H1 (cell line): ENCODE measurements around the gene PCF11. TPM values are rescaled to one million over a fixed set of nuclear protein-coding genes. Genes with fewer than 3 reads are reported as not detected.

Experiments used
- CTCF ChIA-PET: fragments of 300-600 bp; sonication (Branson Sonifier 250); formaldehyde crosslinking; loops from one replicate; lab custom pipeline; 2021; ENCODE audit not compliant: partially characterized antibody; lab: Charles Lee
- POLR2A ChIA-PET: fragments of 300-600 bp; sonication (Branson Sonifier 250); formaldehyde crosslinking; loops from one replicate; lab custom pipeline; 2021; ENCODE audit warnings: inconsistent platforms; ENCODE audit not compliant: partially characterized antibody; lab: Charles Lee
- DNase-seq, 2 experiments: peaks; one replicate each; pipeline versions ENCODE4 v3.0.0 to v3.0.0-alpha.2; 2010 to 2022; ENCODE audit warnings: low spot score in 2 of 2, low read depth in 1 of 2, mixed read lengths in 1 of 2
- FAIRE-seq: peaks from 2 replicates; lab custom pipeline; 2011; peaks lifted over from hg19 to GRCh38; lab: Jason Lieb, UNC
- H2AFZ ChIP-seq: 2 replicates; pipeline ENCODE4 v1.8.1; 2012; ENCODE audit warnings: low read length, inconsistent platforms
- H2AK5ac ChIP-seq: 2 replicates; pipeline ENCODE4 v1.6.1; 2013; ENCODE audit warnings: low read depth, low read length
- H2BK120ac ChIP-seq: replicated peaks from 2 replicates; pipeline ENCODE3; 2013; ENCODE audit warnings: low read depth, low read length, inconsistent platforms
- H2BK12ac ChIP-seq: 2 replicates; pipeline ENCODE4 v1.6.1; 2013; ENCODE audit warnings: low read depth, low read length
- H2BK15ac ChIP-seq: 2 replicates; pipeline ENCODE4 v1.6.1; 2013; ENCODE audit warnings: low read length
- H2BK20ac ChIP-seq: 2 replicates; pipeline ENCODE4 v1.6.1; 2013; ENCODE audit warnings: low read length
- H2BK5ac ChIP-seq: 2 replicates; pipeline ENCODE4 v1.6.1; 2013; ENCODE audit warnings: low read depth, low read length
- H3K14ac ChIP-seq: 2 replicates; pipeline ENCODE4 v1.6.1; 2013; ENCODE audit warnings: inconsistent platforms; ENCODE audit not compliant: insufficient read length
- H3K18ac ChIP-seq: 2 replicates; pipeline ENCODE4 v1.6.1; 2013; ENCODE audit warnings: low read length; ENCODE audit errors: extremely low read depth
- H3K23ac ChIP-seq: 2 replicates; pipeline ENCODE4 v1.6.1; 2013; ENCODE audit warnings: inconsistent platforms; ENCODE audit not compliant: insufficient read length
- H3K23me2 ChIP-seq: 2 replicates; pipeline ENCODE4 v1.6.1; 2013; ENCODE audit warnings: low read depth, low read length
- H3K27ac ChIP-seq: 2 replicates; pipeline ENCODE4 v1.6.1; 2011; ENCODE audit warnings: low read depth, low read length, inconsistent platforms
- H3K27me3 ChIP-seq, 4 experiments: replicated peaks in 1 of 4; 1 replicate in 1 of 4; 2 replicates in 3 of 4; pipeline versions ENCODE4 v1.6.1 to v1.8.1; 2011 to 2013; ENCODE audit warnings: low read length in 3 of 4, mild to moderate bottlenecking in 3 of 4, inconsistent platforms in 2 of 4, mixed read lengths in 2 of 4, moderate library complexity in 1 of 4; ENCODE audit not compliant: control insufficient read depth in 3 of 4, insufficient read depth in 3 of 4; ENCODE audit errors: extremely low read depth in 1 of 4
- H3K36me3 ChIP-seq, 4 experiments: 2 replicates each; pipeline versions ENCODE4 v1.6.1 to v1.8.1; 2011 to 2013; ENCODE audit warnings: mild to moderate bottlenecking in 4 of 4, low read length in 3 of 4, moderate library complexity in 2 of 4, control low read depth in 1 of 4, inconsistent platforms in 1 of 4; ENCODE audit not compliant: insufficient read depth in 4 of 4, control insufficient read depth in 2 of 4
- H3K4ac ChIP-seq: replicated peaks from 2 replicates; pipeline ENCODE3; 2013; ENCODE audit warnings: low read length, low read depth, mixed read lengths, inconsistent platforms; ENCODE audit not compliant: insufficient read length
- H3K4me1 ChIP-seq, 4 experiments: replicated peaks in 1 of 4; 1 replicate in 1 of 4; 2 replicates in 3 of 4; pipeline versions ENCODE4 v1.6.1 to v1.8.1; 2011 to 2013; ENCODE audit warnings: low read length in 3 of 4, inconsistent platforms in 2 of 4, mixed read lengths in 1 of 4; ENCODE audit not compliant: insufficient read depth in 4 of 4, control insufficient read depth in 3 of 4
- H3K4me2 ChIP-seq, 2 experiments: 2 replicates each; pipeline versions ENCODE4 v1.6.1 to v1.8.1; 2011 to 2013; ENCODE audit warnings: low read depth in 2 of 2, low read length in 2 of 2, control low read depth in 1 of 2, inconsistent platforms in 1 of 2, mild to moderate bottlenecking in 1 of 2; ENCODE audit not compliant: insufficient read depth in 1 of 2
- H3K4me3 ChIP-seq, 4 experiments: fragments of 200-600, 300-600 bp in 1 of 4; sonication (generic), shearing (Covaris generic), sonication (Bioruptor Twin) in 1 of 4; 2 replicates each; pipeline versions ENCODE4 v1.5.1 to v1.8.1; 2011 to 2016; ENCODE audit warnings: low read length in 4 of 4, low read depth in 3 of 4, control low read depth in 2 of 4, inconsistent platforms in 2 of 4, mild to moderate bottlenecking in 2 of 4, mixed read lengths in 1 of 4, moderate library complexity in 1 of 4; ENCODE audit not compliant: insufficient read depth in 2 of 4; ENCODE audit errors: extremely low read depth in 1 of 4
- H3K56ac ChIP-seq: replicated peaks from 2 replicates; pipeline ENCODE3; 2013; ENCODE audit warnings: low read depth, mild to moderate bottlenecking, mixed read lengths, low read length, inconsistent platforms; ENCODE audit not compliant: insufficient read length
- H3K79me1 ChIP-seq: 2 replicates; pipeline ENCODE4 v1.6.1; 2013; ENCODE audit warnings: low read depth, low read length, control low read depth
- H3K79me2 ChIP-seq, 2 experiments: 2 replicates each; pipeline versions ENCODE4 v1.6.1 to v1.8.1; 2012 to 2013; ENCODE audit warnings: low read length in 2 of 2, mild to moderate bottlenecking in 2 of 2, inconsistent platforms in 1 of 2; ENCODE audit not compliant: insufficient read depth in 2 of 2, control insufficient read depth in 1 of 2
- H3K9ac ChIP-seq, 4 experiments: replicated peaks in 1 of 4; 1 replicate in 1 of 4; 2 replicates in 3 of 4; pipeline versions ENCODE4 v1.6.1 to v1.8.1; 2011 to 2013; ENCODE audit warnings: low read depth in 3 of 4, low read length in 3 of 4, control low read depth in 2 of 4, mild to moderate bottlenecking in 2 of 4, moderate library complexity in 2 of 4, inconsistent platforms in 1 of 4; ENCODE audit errors: extremely low read depth in 1 of 4
- H3K9me3 ChIP-seq, 2 experiments: 2 replicates each; pipeline versions ENCODE4 v1.6.1 to v1.8.1; 2012 to 2013; ENCODE audit warnings: mild to moderate bottlenecking in 2 of 2, moderate library complexity in 2 of 2, control low read depth in 1 of 2, inconsistent platforms in 1 of 2, low read depth in 1 of 2, low read length in 1 of 2, mixed read lengths in 1 of 2; ENCODE audit not compliant: insufficient read depth in 2 of 2
- H4K20me1 ChIP-seq, 2 experiments: replicated peaks in 1 of 2; 2 replicates each; pipeline versions ENCODE3 to v1.8.1; 2011 to 2013; ENCODE audit warnings: inconsistent platforms in 2 of 2, low read length in 2 of 2, mild to moderate bottlenecking in 1 of 2; ENCODE audit not compliant: insufficient read depth in 2 of 2, control insufficient read depth in 1 of 2
- H4K5ac ChIP-seq: 2 replicates; pipeline ENCODE4 v1.6.1; 2013; ENCODE audit warnings: low read length, low read depth, mixed read lengths, inconsistent platforms; ENCODE audit not compliant: insufficient read length
- H4K8ac ChIP-seq: 2 replicates; pipeline ENCODE4 v1.8.0; 2013; ENCODE audit warnings: mild to moderate bottlenecking, moderate library complexity, low read length, inconsistent platforms; ENCODE audit not compliant: insufficient read depth; ENCODE audit errors: extremely low read depth
- H4K91ac ChIP-seq: replicated peaks from 2 replicates; pipeline ENCODE3; 2013; ENCODE audit warnings: low read length, mixed read lengths, inconsistent platforms; ENCODE audit not compliant: insufficient read length
- BCL11A ChIP-seq, 2 experiments: IDR thresholded peaks; one replicate each; pipeline ENCODE4 v1.6.1; 2011; ENCODE audit warnings: low read depth in 2 of 2, low read length in 2 of 2, mild to moderate bottlenecking in 2 of 2
- CBX8 ChIP-seq: fragments of 300-800, 300-1000 bp; sonication (generic); IDR thresholded peaks from 2 replicates; pipeline ENCODE4 v1.7.1; 2016; ENCODE audit warnings: low read depth, low read length, borderline replicate concordance
- KDM4A ChIP-seq: IDR thresholded peaks from one replicate; pipeline ENCODE4 v1.7.1; 2012; ENCODE audit warnings: low read depth, mild to moderate bottlenecking, moderate library complexity, low read length, inconsistent platforms; ENCODE audit not compliant: severe bottlenecking
- KDM5A ChIP-seq: fragments of 200-600 bp; IDR thresholded peaks from 2 replicates; pipeline ENCODE4 v1.7.1; 2012; ENCODE audit warnings: mild to moderate bottlenecking, low read length, inconsistent platforms, mixed read lengths
- MAX ChIP-seq: IDR thresholded peaks from 2 replicates; pipeline ENCODE4 v1.6.1; 2012; ENCODE audit warnings: inconsistent platforms
- POLR2AphosphoS5 ChIP-seq: IDR thresholded peaks from 2 replicates; pipeline ENCODE4 v1.6.1; 2011; ENCODE audit warnings: low read depth, low read length
- POU5F1 ChIP-seq: IDR thresholded peaks from 2 replicates; pipeline ENCODE4 v1.6.1; 2011; ENCODE audit warnings: low read depth, mild to moderate bottlenecking, low read length, moderate library complexity
- RFX5 ChIP-seq: IDR thresholded peaks from 2 replicates; pipeline ENCODE4 v1.6.1; 2011; ENCODE audit warnings: low read depth, low read length, improper control_type of control experiment, borderline replicate concordance
- TAF7 ChIP-seq: optimal IDR thresholded peaks from 2 replicates; pipeline ENCODE3; 2011; ENCODE audit warnings: low read depth, mild to moderate bottlenecking, inconsistent platforms, low read length, moderate library complexity, borderline replicate concordance
- WGBS, 2 experiments: shearing (Covaris generic) in 1 of 2; methylation state at CpG; one replicate each; pipeline versions ENCODE4 v1.1.6 to v1.1.7; 2013 to 2015; ENCODE audit warnings: low lambda C conversion rate in 2 of 2, mixed read lengths in 2 of 2, inconsistent platforms in 1 of 2, low coverage in 1 of 2, missing lambda C conversion rate in 1 of 2; ENCODE audit not compliant: insufficient replicate concordance in 2 of 2, insufficient coverage in 1 of 2, insufficient read length in 1 of 2; ENCODE audit errors: extremely low coverage in 1 of 2, missing lambda C conversion rate in 1 of 2; 5-methylcytosine and 5-hydroxymethylcytosine counted together
- polyA plus RNA-seq, 7 experiments: library from polyadenylated mRNA; depleted of rRNA in 3 of 7; stranded (reverse) in 5 of 7; unstranded in 2 of 7; fragments of >200 nt in 5 of 7; fragments of 200-250 nt in 2 of 7; gene quantifications; 1 replicate in 5 of 7; 2 replicates in 1 of 7; 4 replicates in 1 of 7; pipeline versions ENCODE4 v1.2.1 to v1.2.3, GENCODE V29; 2011 to 2013; ENCODE audit warnings: missing spikeins in 2 of 7, mixed read lengths in 2 of 7
- total RNA-seq: library from RNA; stranded (reverse); fragmentation: NEBNext Ultra II Directional; extraction: Animal tissue kit (Norgen Biotek cat#: 25700); gene quantifications from 2 replicates; pipeline ENCODE4 v1.2.1, GENCODE V29; 2021
- TF ChIP-seq, protein P1 (sequence below), 3 experiments: IDR thresholded peaks; 1 replicate in 2 of 3; 2 replicates in 1 of 3; pipeline versions ENCODE4 v1.5.1 to v1.6.1; 2011; ENCODE audit warnings: low read length in 3 of 3, mild to moderate bottlenecking in 3 of 3, inconsistent platforms in 2 of 3, low read depth in 1 of 3, moderate library complexity in 1 of 3; ENCODE audit not compliant: insufficient read depth in 1 of 3; ENCODE audit errors: control extremely low read depth in 1 of 3

PCF11 gene
- total and polyA plus RNA-seq, 2 of the 8 experiments (the other 6 are each of a cell fraction or from before 2014, with no cell fraction given): 25.1 to 47.7 TPM

DNA sequence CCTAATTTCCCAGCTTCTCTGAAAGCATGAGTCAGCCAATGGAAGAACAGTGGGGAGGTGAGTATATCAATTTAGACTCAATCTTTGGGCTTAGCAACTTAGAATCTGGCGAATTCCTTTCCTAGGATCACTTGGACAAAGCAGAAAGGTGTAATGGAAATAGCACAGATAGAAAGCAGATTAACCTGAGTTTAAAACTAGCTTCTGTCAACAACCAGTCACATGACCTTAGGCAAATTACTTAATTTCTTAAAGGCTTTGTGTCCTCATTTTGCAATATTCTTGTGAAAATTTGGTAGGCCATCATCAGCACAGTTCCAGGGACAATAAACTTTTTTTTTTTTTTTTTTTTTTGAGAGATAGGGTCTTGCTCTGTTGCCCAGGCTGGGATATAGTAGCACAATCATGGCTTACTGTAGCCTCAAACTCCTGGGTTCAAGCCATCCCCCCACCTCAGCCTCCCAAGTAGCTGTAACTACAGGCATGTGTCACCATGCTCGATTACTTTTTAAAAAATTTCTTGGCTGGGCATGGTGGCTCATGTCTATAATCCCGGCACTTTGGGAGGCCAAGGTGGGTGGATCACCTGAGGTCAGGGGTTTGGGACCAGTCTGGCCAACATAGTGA is 40.8 kb upstream of the PCF11 start:
- FAIRE-seq: no peak
- TF ChIP-seq CBX8: no peak
- no peak for TF ChIP-seq POU5F1
- no peak for TF ChIP-seq BCL11A (IDR thresholded peaks at IDR 0.05; ENCODE audit: low read depth in 2 of 2, low read length in 2 of 2)
- TF ChIP-seq KDM4A: no peak
- TF ChIP-seq, protein P1, sequence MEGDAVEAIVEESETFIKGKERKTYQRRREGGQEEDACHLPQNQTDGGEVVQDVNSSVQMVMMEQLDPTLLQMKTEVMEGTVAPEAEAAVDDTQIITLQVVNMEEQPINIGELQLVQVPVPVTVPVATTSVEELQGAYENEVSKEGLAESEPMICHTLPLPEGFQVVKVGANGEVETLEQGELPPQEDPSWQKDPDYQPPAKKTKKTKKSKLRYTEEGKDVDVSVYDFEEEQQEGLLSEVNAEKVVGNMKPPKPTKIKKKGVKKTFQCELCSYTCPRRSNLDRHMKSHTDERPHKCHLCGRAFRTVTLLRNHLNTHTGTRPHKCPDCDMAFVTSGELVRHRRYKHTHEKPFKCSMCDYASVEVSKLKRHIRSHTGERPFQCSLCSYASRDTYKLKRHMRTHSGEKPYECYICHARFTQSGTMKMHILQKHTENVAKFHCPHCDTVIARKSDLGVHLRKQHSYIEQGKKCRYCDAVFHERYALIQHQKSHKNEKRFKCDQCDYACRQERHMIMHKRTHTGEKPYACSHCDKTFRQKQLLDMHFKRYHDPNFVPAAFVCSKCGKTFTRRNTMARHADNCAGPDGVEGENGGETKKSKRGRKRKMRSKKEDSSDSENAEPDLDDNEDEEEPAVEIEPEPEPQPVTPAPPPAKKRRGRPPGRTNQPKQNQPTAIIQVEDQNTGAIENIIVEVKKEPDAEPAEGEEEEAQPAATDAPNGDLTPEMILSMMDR (IDR thresholded peaks at IDR 0.05; ENCODE audit: control extremely low read depth in 1 of 3, insufficient read depth in 1 of 3, low read depth in 1 of 3, low read length in 3 of 3): no peak
- no peak for TF ChIP-seq KDM5A
- no peak for TF ChIP-seq MAX
- no peak for TF ChIP-seq POLR2AphosphoS5
- TF ChIP-seq TAF7: no peak
- no peak for TF ChIP-seq RFX5

More for the DNA sequence above, 40.8 kb upstream of the PCF11 start:
- Histone ChIP-seq H2AFZ (peak overlapping the region; percentile 70; the same call in 1 of the 2 replicates), H2BK12ac (no peak overlapping the region), H3K9ac (no peak overlapping the region), H3K79me1 (no peaks in the 10 kb centered on the region), H3K36me3 (no peaks in the 10 kb centered on the region), H4K8ac (no peak overlapping the region; the same call in 1 of the 2 replicates), H2AK5ac (no peak overlapping the region), H2BK15ac (no peak overlapping the region), H3K9me3 (no peaks in the 10 kb centered on the region), H2BK20ac (no peak overlapping the region), H3K23me2 (no peaks in the 10 kb centered on the region), H4K91ac (no peak overlapping the region), H3K27ac (no peak overlapping the region), H3K4me3 (no peak overlapping the region), H3K4ac (no peak overlapping the region), H3K27me3 (no peaks in the 10 kb centered on the region), H3K4me1 (no peaks in the 10 kb centered on the region), H2BK120ac (no peak overlapping the region), H3K14ac (no peak overlapping the region), H3K56ac (no peak overlapping the region), H4K5ac (no peak overlapping the region), H2BK5ac (no peak overlapping the region), H3K18ac (no peak overlapping the region), H3K4me2 (no peak overlapping the region), H3K23ac (no peak overlapping the region), H4K20me1 (no peaks in the 10 kb centered on the region), H3K79me2 (no peaks in the 10 kb centered on the region)
- WGBS, 2 experiments: 88% methylated on average over 3 of the region's 3 CpGs; no CpG with 5 or more reads in 1 of the 2 experiments
- CTCF ChIA-PET: interaction anchor here (0.6 to 1.6 kb wide), 5 partner anchors 11 to 40 kb away, joined by 3 to 6 read pairs (median 3); no protein-coding TSS in a partner anchor
- POLR2A ChIA-PET: no interaction called here
- DNase-seq: no peak
